NT2/D1 (cell line): ENCODE measurements around the gene TMEM269.

ENCODE experiments used
- SUZ12 ChIP-seq: IDR thresholded peaks from 2 replicates; pipeline ENCODE4 v1.6.1; 2011; ENCODE audit not compliant: insufficient read length, insufficient read depth; ENCODE audit errors: extremely low read depth
- YY1 ChIP-seq: IDR thresholded peaks from 2 replicates; pipeline ENCODE4 v1.6.1; 2011; ENCODE audit not compliant: insufficient read length, insufficient read depth
- ZNF274 ChIP-seq: IDR thresholded peaks from 2 replicates; pipeline ENCODE4 v1.6.1; 2011; ENCODE audit warnings: mild to moderate bottlenecking, low read depth, low read length

DNA sequence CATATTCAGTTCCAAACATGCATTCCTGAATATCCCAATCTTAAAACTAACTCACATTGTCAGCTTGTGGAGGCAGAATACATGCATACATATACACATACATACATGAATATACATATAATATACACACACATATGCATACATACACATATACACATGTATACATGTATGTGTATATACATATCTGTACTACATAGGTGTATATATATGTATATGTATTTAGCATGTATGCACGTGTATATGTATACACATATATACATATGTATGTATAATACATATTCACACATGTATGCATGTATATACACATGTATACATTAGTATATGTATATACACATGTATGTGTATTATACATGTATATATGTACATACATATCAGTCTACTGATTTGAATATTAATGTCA is 60.4 kb downstream of the TMEM269 start:
- no peak for TF ChIP-seq SUZ12
- TF ChIP-seq ZNF274 = no peak
- TF ChIP-seq YY1 = no peak
